Smooth muscle cell (in vitro differentiated cells): ENCODE results near the gene OR4D11. TPM values are rescaled to one million over a fixed set of nuclear protein-coding genes. Genes with fewer than 3 reads are reported as not detected.
"Not testable (repeated sequence)": the region's sequence is repeated elsewhere in the genome, so short reads cannot be mapped to it uniquely, and the experiment has no call there.

ENCODE experiments used
- DNase-seq: peaks from one replicate; lab custom pipeline; 2025; ENCODE audit not compliant: unreplicated experiment; lab: John Stamatoyannopoulos, UW
- H2AFZ ChIP-seq: fragments of 200-600 bp; sonication (generic); 2 replicates; pipeline ENCODE4 v1.6.0; 2016; ENCODE audit warnings: antibody characterized with exemption, low read depth, mild to moderate bottlenecking
- H3F3A ChIP-seq: fragments of 200-600 bp; sonication (generic); 2 replicates; pipeline ENCODE4 v1.6.0; 2017; ENCODE audit warnings: antibody characterized with exemption, low read depth
- H3K27ac ChIP-seq: fragments of 200-600 bp; sonication (generic); 2 replicates; pipeline ENCODE4 v1.5.1; 2016; ENCODE audit warnings: low read depth, mild to moderate bottlenecking
- H3K27me3 ChIP-seq: fragments of 200-600 bp; sonication (generic); 2 replicates; pipeline ENCODE4 v1.6.1; 2016; ENCODE audit warnings: low read depth, mild to moderate bottlenecking
- H3K36me3 ChIP-seq: fragments of 200-600 bp; sonication (generic); 2 replicates; pipeline ENCODE4 v1.5.1; 2016; ENCODE audit warnings: low read depth
- H3K4me1 ChIP-seq: fragments of 200-600 bp; sonication (generic); 2 replicates; pipeline ENCODE4 v1.5.1; 2016; ENCODE audit warnings: low read depth
- H3K4me2 ChIP-seq: fragments of 200-600 bp; sonication (generic); 2 replicates; pipeline ENCODE4 v1.6.0; 2016; ENCODE audit warnings: mild to moderate bottlenecking
- H3K4me3 ChIP-seq: fragments of 200-600 bp; sonication (generic); 2 replicates; pipeline ENCODE4 v1.5.1; 2016; ENCODE audit warnings: mild to moderate bottlenecking
- H3K79me2 ChIP-seq: fragments of 200-600 bp; sonication (generic); 2 replicates; pipeline ENCODE4 v1.6.0; 2016; ENCODE audit warnings: low read depth, mild to moderate bottlenecking
- H3K9ac ChIP-seq: fragments of 200-600 bp; sonication (generic); 2 replicates; pipeline ENCODE4 v1.6.0; 2016; ENCODE audit warnings: low read depth
- H3K9me3 ChIP-seq: fragments of 200-600 bp; sonication (generic); replicated peaks from 2 replicates; pipeline ENCODE4 v1.5.1; 2016; ENCODE audit warnings: low read depth
- H4K20me1 ChIP-seq: fragments of 200-600 bp; sonication (generic); 2 replicates; pipeline ENCODE4 v1.6.0; 2016; ENCODE audit warnings: low read depth
- WGBS: methylation state at CpG from one replicate; pipeline ENCODE4 v1.1.7; 2016; ENCODE audit warnings: low lambda C conversion rate; 5-methylcytosine and 5-hydroxymethylcytosine counted together
- polyA plus RNA-seq: library from polyadenylated mRNA; unstranded; fragments of >200 nt; fragmentation: Nextera tagmentation; extraction: Ambion mirVana; gene quantifications from 2 replicates; pipeline ENCODE4 v1.2.1, GENCODE V29; 2016
- total RNA-seq: library from RNA; depleted of rRNA; stranded (reverse); fragments of >200 nt; gene quantifications from 2 replicates; pipeline ENCODE4 v1.2.3, GENCODE V29; 2014
- TF ChIP-seq, protein P1 (sequence below): fragments of 200-600 bp; sonication (generic); IDR thresholded peaks from 2 replicates; pipeline ENCODE4 v1.5.1; 2017; ENCODE audit warnings: borderline replicate concordance, mild to moderate bottlenecking, antibody characterized with exemption; ENCODE audit not compliant: insufficient read depth, poor library complexity, severe bottlenecking

Gene OR4D11
- total and polyA plus RNA-seq, 2 experiments from 2014 or later = not detected

GRCh38 chr11:59501931-59502330, 1.4 kb upstream of the OR4D11 start:
- WGBS = 50% methylated on average over 1 of the region's 1 CpG
- no peak for DNase-seq
- Histone ChIP-seq H2AFZ (no peak overlapping the region), H4K20me1 (no peaks in the 10 kb centered on the region), H3K36me3 (no peaks in the 10 kb centered on the region), H3K4me1 (no peaks in the 10 kb centered on the region), H3K27me3 (no peaks in the 10 kb centered on the region), H3K9ac (no peak overlapping the region), H3K27ac (no peak overlapping the region), H3K4me3 (no peak overlapping the region), H3F3A (no peaks in the 10 kb centered on the region), H3K79me2 (no peaks in the 10 kb centered on the region), H3K4me2 (no peak overlapping the region), H3K9me3 (no peaks in the 10 kb centered on the region)
- TF ChIP-seq, protein P1, sequence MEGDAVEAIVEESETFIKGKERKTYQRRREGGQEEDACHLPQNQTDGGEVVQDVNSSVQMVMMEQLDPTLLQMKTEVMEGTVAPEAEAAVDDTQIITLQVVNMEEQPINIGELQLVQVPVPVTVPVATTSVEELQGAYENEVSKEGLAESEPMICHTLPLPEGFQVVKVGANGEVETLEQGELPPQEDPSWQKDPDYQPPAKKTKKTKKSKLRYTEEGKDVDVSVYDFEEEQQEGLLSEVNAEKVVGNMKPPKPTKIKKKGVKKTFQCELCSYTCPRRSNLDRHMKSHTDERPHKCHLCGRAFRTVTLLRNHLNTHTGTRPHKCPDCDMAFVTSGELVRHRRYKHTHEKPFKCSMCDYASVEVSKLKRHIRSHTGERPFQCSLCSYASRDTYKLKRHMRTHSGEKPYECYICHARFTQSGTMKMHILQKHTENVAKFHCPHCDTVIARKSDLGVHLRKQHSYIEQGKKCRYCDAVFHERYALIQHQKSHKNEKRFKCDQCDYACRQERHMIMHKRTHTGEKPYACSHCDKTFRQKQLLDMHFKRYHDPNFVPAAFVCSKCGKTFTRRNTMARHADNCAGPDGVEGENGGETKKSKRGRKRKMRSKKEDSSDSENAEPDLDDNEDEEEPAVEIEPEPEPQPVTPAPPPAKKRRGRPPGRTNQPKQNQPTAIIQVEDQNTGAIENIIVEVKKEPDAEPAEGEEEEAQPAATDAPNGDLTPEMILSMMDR = no peak

- 86% methylated on average over 2 of the region's 2 CpGs for WGBS
- TF ChIP-seq, protein P1 = no peak
Measured at GRCh38 chr11:59510941-59511589, 7.7 kb downstream of the OR4D11 start, which contains the start of gene OR4D9. Gene OR4D9 (plus strand): TSS chr11:59511539. CDS start chr11:59514913, 3,374 bp downstream.

DNA sequence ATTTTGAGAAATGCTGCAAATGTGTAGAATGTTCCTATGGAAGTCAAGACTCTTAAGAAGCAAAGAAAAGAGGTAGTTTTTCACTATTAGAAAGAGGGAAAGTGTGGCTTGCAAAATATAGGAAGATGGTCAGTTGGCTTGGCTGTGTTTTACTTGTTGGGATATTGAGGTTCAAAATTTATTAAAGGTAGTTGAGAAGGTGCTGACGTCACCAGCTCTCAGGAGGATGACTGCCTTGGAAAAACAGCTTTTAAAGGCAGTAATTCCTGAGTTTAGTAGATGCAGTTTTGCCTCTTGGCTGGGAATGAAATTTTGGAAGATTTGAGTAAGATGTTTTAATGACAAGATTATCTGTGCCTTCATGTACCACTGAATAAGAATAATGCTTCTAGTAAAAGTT, 8.3 kb downstream of the OR4D11 start:
- 91% methylated on average over 1 of the region's 1 CpG for WGBS
- Histone ChIP-seq H3K9ac (no peak overlapping the region), H3K36me3 (no peaks in the 10 kb centered on the region), H3K27ac (no peak overlapping the region), H3K4me1 (no peaks in the 10 kb centered on the region), H4K20me1 (no peaks in the 10 kb centered on the region), H2AFZ (no peak overlapping the region), H3K27me3 (peaks cover 5% of the 10 kb centered on the region), H3K4me2 (no peak overlapping the region), H3K79me2 (no peaks in the 10 kb centered on the region), H3K9me3 (no peaks in the 10 kb centered on the region), H3K4me3 (no peak overlapping the region), H3F3A (no peaks in the 10 kb centered on the region)
- no peak for DNase-seq
- TF ChIP-seq, protein P1 = no peak

More at GRCh38 chr11:59510941-59511589, 7.7 kb downstream of the OR4D11 start, which contains the start of gene OR4D9:
- Histone ChIP-seq H4K20me1 (no peaks in the 10 kb centered on the region), H3K27me3 (peaks cover 5% of the 10 kb centered on the region), H3K27ac (no peak within 1 kb of the TSS), H3K36me3 (no peaks in the 10 kb centered on the region), H3K79me2 (no peaks in the 10 kb centered on the region), H3K9me3 (no peaks in the 10 kb centered on the region), H2AFZ (no peak within 1 kb of the TSS), H3K4me2 (no peak within 1 kb of the TSS), H3K4me3 (no peak within 1 kb of the TSS), H3K9ac (no peak within 1 kb of the TSS), H3F3A (no peaks in the 10 kb centered on the region), H3K4me1 (no peaks in the 10 kb centered on the region)
- DNase-seq = no peak

DNA sequence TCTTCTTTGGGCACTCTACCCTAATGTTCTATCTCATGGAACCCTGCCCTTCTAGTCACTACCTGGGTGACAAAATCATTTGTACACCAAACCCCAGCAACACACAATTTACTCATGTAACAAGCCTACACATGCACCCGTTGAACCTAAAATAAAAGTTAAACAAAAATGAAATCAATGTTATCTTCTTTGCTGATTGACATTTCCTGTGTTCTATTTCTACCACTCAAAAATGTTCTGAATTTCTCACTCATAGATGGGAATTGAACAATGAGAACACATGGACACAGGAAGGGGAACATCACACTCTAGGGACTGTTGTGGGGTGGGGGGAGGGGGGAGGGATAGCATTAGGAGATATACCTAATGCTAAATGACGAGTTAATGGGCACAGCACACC, 16.8 kb downstream of the OR4D11 start:
- WGBS = 92% methylated on average over 2 of the region's 2 CpGs
- H3K79me2 ChIP-seq, H3K9me3 ChIP-seq, H3K4me2 ChIP-seq, H3K36me3 ChIP-seq, H3K27ac ChIP-seq, H3K4me1 ChIP-seq, H3K27me3 ChIP-seq, H3K9ac ChIP-seq, DNase-seq, H2AFZ ChIP-seq, H3F3A ChIP-seq, H3K4me3 ChIP-seq, H4K20me1 ChIP-seq: not testable (repeated sequence)
